Peyer's patch (tissue), 4 donors: ENCODE results near the gene DNAJC8.

ENCODE experiments used
- POLR2A ChIP-seq, 2 donors: fragments of 450-650 bp; IDR thresholded peaks; one replicate each; pipeline ENCODE4 v1.5.1; 2017; ENCODE audit warnings: antibody characterized with exemption in 2 of 2, mild to moderate bottlenecking in 2 of 2, moderate library complexity in 2 of 2
- TF ChIP-seq, protein P1 (sequence below), 6 experiments: fragments of 450-650 bp in 4 of 6; fragments of 200-600 bp in 2 of 6; sonication (generic) in 1 of 6; IDR thresholded peaks; one replicate each; pipeline ENCODE4 v1.5.1; 2017 to 2019; ENCODE audit warnings: antibody characterized with exemption in 6 of 6, mild to moderate bottlenecking in 3 of 6, moderate library complexity in 1 of 6

DNA sequence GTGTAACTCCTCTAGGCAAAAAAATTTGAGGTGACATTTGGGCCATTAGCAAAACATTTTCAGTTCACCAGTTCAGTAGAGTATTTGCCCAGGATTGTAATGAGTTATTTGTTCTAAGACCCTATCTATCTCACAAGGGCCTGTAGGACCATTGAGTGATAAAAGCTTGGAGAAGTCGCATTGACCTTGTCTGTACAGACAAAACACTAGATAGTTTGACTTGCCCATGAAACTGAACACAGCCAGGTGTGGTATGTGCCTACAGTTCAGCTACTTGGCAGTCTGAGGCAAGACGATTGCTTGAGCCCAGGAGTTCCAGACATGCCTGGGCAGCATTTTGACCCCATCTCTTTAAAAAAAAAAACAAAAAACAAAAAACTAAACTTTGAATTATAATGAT is 6.2 kb upstream of the DNAJC8 start:
- TF ChIP-seq, protein P1, sequence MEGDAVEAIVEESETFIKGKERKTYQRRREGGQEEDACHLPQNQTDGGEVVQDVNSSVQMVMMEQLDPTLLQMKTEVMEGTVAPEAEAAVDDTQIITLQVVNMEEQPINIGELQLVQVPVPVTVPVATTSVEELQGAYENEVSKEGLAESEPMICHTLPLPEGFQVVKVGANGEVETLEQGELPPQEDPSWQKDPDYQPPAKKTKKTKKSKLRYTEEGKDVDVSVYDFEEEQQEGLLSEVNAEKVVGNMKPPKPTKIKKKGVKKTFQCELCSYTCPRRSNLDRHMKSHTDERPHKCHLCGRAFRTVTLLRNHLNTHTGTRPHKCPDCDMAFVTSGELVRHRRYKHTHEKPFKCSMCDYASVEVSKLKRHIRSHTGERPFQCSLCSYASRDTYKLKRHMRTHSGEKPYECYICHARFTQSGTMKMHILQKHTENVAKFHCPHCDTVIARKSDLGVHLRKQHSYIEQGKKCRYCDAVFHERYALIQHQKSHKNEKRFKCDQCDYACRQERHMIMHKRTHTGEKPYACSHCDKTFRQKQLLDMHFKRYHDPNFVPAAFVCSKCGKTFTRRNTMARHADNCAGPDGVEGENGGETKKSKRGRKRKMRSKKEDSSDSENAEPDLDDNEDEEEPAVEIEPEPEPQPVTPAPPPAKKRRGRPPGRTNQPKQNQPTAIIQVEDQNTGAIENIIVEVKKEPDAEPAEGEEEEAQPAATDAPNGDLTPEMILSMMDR (IDR thresholded peaks at IDR 0.05), result no peak
- TF ChIP-seq POLR2A (IDR thresholded peaks at IDR 0.05), result no peak
